Stimulated activated CD4-positive, alpha-beta T cell treated with anti-CD3 and anti-CD28 coated beads, Interleukin-15, amount 100 ng/mL, for 48 hours (primary cell): Measurements from ENCODE around the gene SPOCD1.

Source experiments
- DNase-seq, 2 donors: peaks; one replicate each; pipeline ENCODE4 v3.0.0-alpha.2; 2020; ENCODE audit warnings: low read depth in 2 of 2

Gene SPOCD1

GRCh38 chr1:31799895-31800673 is 15.7 kb downstream of the SPOCD1 start:
- DNase-seq: no peak

GRCh38 chr1:31799196-31799894 is 16.5 kb downstream of the SPOCD1 start:
- DNase-seq: no peak

- DNase-seq: peak; percentile 31 to 41
Measured at GRCh38 chr1:31798433-31799195, 17.2 kb downstream of the SPOCD1 start.

GRCh38 chr1:31798086-31798432 is 17.8 kb downstream of the SPOCD1 start:
- no peak for DNase-seq

- no peak for DNase-seq
Measured at GRCh38 chr1:31797216-31797615, 18.6 kb downstream of the SPOCD1 start.

GRCh38 chr1:31796707-31797106 is 19.1 kb downstream of the SPOCD1 start:
- no peak for DNase-seq

GRCh38 chr1:31795801-31796621 is 19.8 kb downstream of the SPOCD1 start:
- no peak for DNase-seq

GRCh38 chr1:31795096-31795675 is 20.6 kb downstream of the SPOCD1 start:
- DNase-seq: no peak

- DNase-seq: no peak
Measured at GRCh38 chr1:31793586-31794285, 22.1 kb downstream of the SPOCD1 start.

GRCh38 chr1:31793086-31793485 is 22.7 kb downstream of the SPOCD1 start:
- DNase-seq: no peak

- DNase-seq: no peak
Measured at GRCh38 chr1:31792541-31792940, 23.3 kb downstream of the SPOCD1 start.

GRCh38 chr1:31792116-31792515 is 23.7 kb downstream of the SPOCD1 start:
- DNase-seq: no peak

GRCh38 chr1:31791131-31791858 is 24.5 kb downstream of the SPOCD1 start:
- DNase-seq: no peak

- DNase-seq: no peak
Measured at GRCh38 chr1:31790641-31791091, 25.2 kb downstream of the SPOCD1 start.

- DNase-seq: no peak
Measured at GRCh38 chr1:31790140-31790539, 25.7 kb downstream of the SPOCD1 start.

GRCh38 chr1:31789259-31790065 is 26.4 kb downstream of the SPOCD1 start:
- peak; percentile 90 to 98 for DNase-seq

- no peak for DNase-seq
Measured at GRCh38 chr1:31788825-31789256, 27.0 kb downstream of the SPOCD1 start.

- peak; percentile 88 to 90 for DNase-seq
Measured at GRCh38 chr1:31788138-31788824, 27.5 kb downstream of the SPOCD1 start.

- DNase-seq: no peak
Measured at GRCh38 chr1:31787786-31788137, 28.1 kb downstream of the SPOCD1 start.
